HepG2 (cell line): ENCODE measurements around the gene MAN1B1. TPM values are rescaled to one million over a fixed set of nuclear protein-coding genes. Genes with fewer than 3 reads are reported as not detected.

ENCODE experiments used
- BORCS8-MEF2B ChIP-seq: sonication (generic); formaldehyde crosslinking; IDR thresholded peaks from 2 replicates; pipeline ENCODE4 v1.8.0; 2022; ENCODE audit warnings: mild to moderate bottlenecking, missing genetic modification reagents
- CHD4 ChIP-seq: fragments of 200-600 bp; sonication (generic); IDR thresholded peaks from 2 replicates; pipeline ENCODE4 v1.7.0; 2017; ENCODE audit warnings: mild to moderate bottlenecking, low read length, borderline replicate concordance
- CREM ChIP-seq, 2 experiments: sonication (generic) in 1 of 2; formaldehyde crosslinking in 1 of 2; IDR thresholded peaks; 2 replicates each; pipeline versions ENCODE4 v1.4.0 to v1.6.1; 2016 to 2020; ENCODE audit warnings: antibody characterized with exemption in 1 of 2, mild to moderate bottlenecking in 1 of 2, missing genetic modification reagents in 1 of 2
- GLI4 ChIP-seq: sonication (generic); formaldehyde crosslinking; IDR thresholded peaks from 2 replicates; pipeline ENCODE4 v1.5.1; 2020; ENCODE audit warnings: missing genetic modification reagents, mild to moderate bottlenecking, moderate library complexity, borderline replicate concordance
- HCFC1 ChIP-seq: fragments of 150-350 bp; IDR thresholded peaks from 2 replicates; pipeline ENCODE4 v1.6.1; 2014; ENCODE audit warnings: low read depth, low read length
- HOXA3 ChIP-seq: sonication (generic); formaldehyde crosslinking; IDR thresholded peaks from 2 replicates; pipeline ENCODE4 v1.5.0; 2020; ENCODE audit warnings: missing genetic modification reagents
- JARID2 ChIP-seq: sonication (generic); formaldehyde crosslinking; IDR thresholded peaks from 2 replicates; pipeline ENCODE4 v1.8.1; 2023; ENCODE audit warnings: missing genetic modification reagents, inconsistent platforms; ENCODE audit not compliant: insufficient replicate concordance
- MZF1 ChIP-seq: sonication (generic); formaldehyde crosslinking; IDR thresholded peaks from 2 replicates; pipeline ENCODE4 v1.8.1; 2023; ENCODE audit warnings: mild to moderate bottlenecking, missing genetic modification reagents, borderline replicate concordance
- NR2F1 ChIP-seq, 2 experiments: fragments of 450-650 bp in 1 of 2; formaldehyde crosslinking in 1 of 2; IDR thresholded peaks; 2 replicates each; pipeline versions ENCODE4 v1.5.0 to v1.6.1; 2016 to 2020; ENCODE audit warnings: mild to moderate bottlenecking in 1 of 2, missing compliant biosample characterization in 1 of 2, missing genetic modification reagents in 1 of 2, moderate library complexity in 1 of 2
- RARG ChIP-seq: sonication (generic); formaldehyde crosslinking; IDR thresholded peaks from 2 replicates; pipeline ENCODE4 v1.4.0; 2020; ENCODE audit warnings: low read depth, mild to moderate bottlenecking, missing genetic modification reagents
- SP1 ChIP-seq, 2 experiments: fragments of 450-650 bp in 1 of 2; sonication (generic) in 1 of 2; formaldehyde crosslinking in 1 of 2; IDR thresholded peaks; 2 replicates each; pipeline versions ENCODE4 v1.4.0 to v1.6.1; 2016 to 2020; ENCODE audit warnings: missing genetic modification reagents in 1 of 2
- ZFY ChIP-seq: sonication (generic); formaldehyde crosslinking; IDR thresholded peaks from 2 replicates; pipeline ENCODE4 v1.4.0; 2020; ENCODE audit warnings: missing genetic modification reagents
- ZNF773 ChIP-seq: sonication (generic); formaldehyde crosslinking; IDR thresholded peaks from 2 replicates; pipeline ENCODE4 v1.4.0; 2020; ENCODE audit warnings: missing genetic modification reagents, borderline replicate concordance
- ZNF850 ChIP-seq: sonication (generic); formaldehyde crosslinking; conservative IDR thresholded peaks from 2 replicates; pipeline ENCODE4 v1.9.0; 2021; ENCODE audit warnings: mild to moderate bottlenecking, missing genetic modification reagents
- polyA plus RNA-seq, 8 experiments: library from polyadenylated mRNA; depleted of rRNA in 3 of 8; stranded (reverse) in 7 of 8; unstranded in 1 of 8; fragments of >200 nt; fragmentation: Illumina TruSeq in 4 of 8; extraction: Trizol in 4 of 8; gene quantifications; 2 replicates each; pipeline versions ENCODE4 v1.2.1 to v1.2.3, GENCODE V29; 2011 to 2016; ENCODE audit warnings: low read depth in 4 of 8, missing spikeins in 1 of 8, mixed read lengths in 1 of 8; ENCODE audit not compliant: insufficient read depth in 1 of 8
- total RNA-seq, 5 experiments: library from RNA; depleted of rRNA; stranded (reverse); fragments of >200 nt; fragmentation: Illumina TruSeq; extraction: Trizol; gene quantifications; 2 replicates each; pipeline ENCODE4 v1.2.3, GENCODE V29; 2016; ENCODE audit warnings: low read depth in 1 of 5
- TF ChIP-seq, protein P1 (sequence below), 2 experiments: sonication (generic) in 1 of 2; formaldehyde crosslinking in 1 of 2; IDR thresholded peaks; 2 replicates each; pipeline versions ENCODE4 v1.4.0 to v1.6.1; 2016 to 2020; ENCODE audit warnings: borderline replicate concordance in 1 of 2, low read depth in 1 of 2, mild to moderate bottlenecking in 1 of 2, missing genetic modification reagents in 1 of 2
- TF ChIP-seq, protein P2 (sequence below): sonication (generic); formaldehyde crosslinking; conservative IDR thresholded peaks from 2 replicates; pipeline ENCODE4 v1.8.0; 2022; ENCODE audit warnings: missing genetic modification reagents
- TF ChIP-seq, protein P3 (sequence below): sonication (generic); formaldehyde crosslinking; IDR thresholded peaks from 2 replicates; pipeline ENCODE4 v1.4.0; 2020; ENCODE audit warnings: low read depth, mild to moderate bottlenecking, missing genetic modification reagents
- TF ChIP-seq, protein P4 (sequence below): sonication (generic); formaldehyde crosslinking; IDR thresholded peaks from 2 replicates; pipeline ENCODE4 v1.8.0; 2022; ENCODE audit warnings: missing genetic modification reagents, mild to moderate bottlenecking, inconsistent platforms, borderline replicate concordance

MAN1B1 gene
- total and polyA plus RNA-seq, 2 of the 13 experiments (the other 11 are each of a cell fraction or from before 2014, with no cell fraction given): 48.9 to 59.5 TPM

DNA sequence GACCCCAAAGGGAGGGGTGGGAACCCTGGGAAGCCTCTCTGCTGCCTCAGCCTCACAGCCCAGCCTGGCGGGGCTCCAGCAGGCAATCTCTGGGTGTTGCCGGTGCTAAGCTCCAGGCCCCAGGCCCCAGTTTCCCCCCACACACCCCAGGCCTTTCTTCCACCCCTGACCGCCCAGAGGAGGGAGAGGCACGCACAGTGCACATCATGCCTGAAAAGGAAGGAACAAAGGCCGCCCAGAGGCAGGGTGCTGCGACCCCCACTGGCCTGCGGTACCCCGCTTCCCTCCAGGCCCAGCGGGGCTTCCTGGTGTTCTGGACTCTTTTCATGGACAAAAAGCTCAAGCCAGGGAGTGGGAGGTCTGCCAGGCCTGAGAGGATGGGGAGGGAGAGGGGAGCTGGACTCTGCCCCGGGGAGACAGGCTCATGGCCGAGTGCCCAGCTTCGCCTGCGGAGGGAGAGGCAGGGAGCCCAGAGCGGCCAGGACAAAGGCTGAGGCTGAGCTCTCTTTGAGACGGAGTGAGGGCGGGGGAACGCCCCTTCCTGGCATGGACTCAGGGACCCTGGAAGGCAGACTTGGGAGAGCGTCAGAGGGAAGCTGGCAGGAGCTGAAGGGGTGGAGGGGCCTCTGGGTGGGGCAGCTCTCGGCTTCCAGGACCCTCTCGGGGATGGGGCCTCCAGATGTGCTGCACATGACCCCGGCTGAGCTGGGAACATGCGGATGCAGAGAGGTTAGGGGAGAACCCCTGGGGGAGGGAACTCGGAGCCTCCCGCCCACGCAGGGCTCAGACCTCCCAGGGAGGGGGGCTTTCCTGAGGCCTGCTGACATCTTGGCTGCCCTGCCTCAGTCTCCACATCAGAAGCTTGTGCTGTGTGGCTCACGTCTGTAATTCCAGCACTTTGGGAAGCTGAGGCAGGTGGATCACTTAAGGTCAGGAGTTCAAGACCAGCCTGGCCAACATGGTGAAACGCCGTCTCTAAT is 31.1 kb upstream of the MAN1B1 start (continued):
- TF ChIP-seq NR2F1 (CRISPR knock-in tag; IDR thresholded peaks at IDR 0.05): no peak
- no peak for TF ChIP-seq MZF1 (CRISPR knock-in tag)
- TF ChIP-seq HCFC1: 0 out of 2 replicates have a peak, but pooled peaks have one; percentile 11
- peak; percentile 73; the same call in 1 of the 2 replicates for TF ChIP-seq BORCS8-MEF2B (CRISPR knock-in tag)
- no peak for TF ChIP-seq GLI4 (CRISPR knock-in tag)
- TF ChIP-seq, protein P1, sequence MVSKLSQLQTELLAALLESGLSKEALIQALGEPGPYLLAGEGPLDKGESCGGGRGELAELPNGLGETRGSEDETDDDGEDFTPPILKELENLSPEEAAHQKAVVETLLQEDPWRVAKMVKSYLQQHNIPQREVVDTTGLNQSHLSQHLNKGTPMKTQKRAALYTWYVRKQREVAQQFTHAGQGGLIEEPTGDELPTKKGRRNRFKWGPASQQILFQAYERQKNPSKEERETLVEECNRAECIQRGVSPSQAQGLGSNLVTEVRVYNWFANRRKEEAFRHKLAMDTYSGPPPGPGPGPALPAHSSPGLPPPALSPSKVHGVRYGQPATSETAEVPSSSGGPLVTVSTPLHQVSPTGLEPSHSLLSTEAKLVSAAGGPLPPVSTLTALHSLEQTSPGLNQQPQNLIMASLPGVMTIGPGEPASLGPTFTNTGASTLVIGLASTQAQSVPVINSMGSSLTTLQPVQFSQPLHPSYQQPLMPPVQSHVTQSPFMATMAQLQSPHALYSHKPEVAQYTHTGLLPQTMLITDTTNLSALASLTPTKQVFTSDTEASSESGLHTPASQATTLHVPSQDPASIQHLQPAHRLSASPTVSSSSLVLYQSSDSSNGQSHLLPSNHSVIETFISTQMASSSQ (IDR thresholded peaks at IDR 0.05; ENCODE audit: low read depth): no peak
- TF ChIP-seq, protein P1 (CRISPR knock-in tag; IDR thresholded peaks at IDR 0.05; ENCODE audit: borderline replicate concordance): no peak
- no peak; the same call in 1 of the 2 replicates for TF ChIP-seq ZNF773 (CRISPR knock-in tag)
- TF ChIP-seq, protein P2, sequence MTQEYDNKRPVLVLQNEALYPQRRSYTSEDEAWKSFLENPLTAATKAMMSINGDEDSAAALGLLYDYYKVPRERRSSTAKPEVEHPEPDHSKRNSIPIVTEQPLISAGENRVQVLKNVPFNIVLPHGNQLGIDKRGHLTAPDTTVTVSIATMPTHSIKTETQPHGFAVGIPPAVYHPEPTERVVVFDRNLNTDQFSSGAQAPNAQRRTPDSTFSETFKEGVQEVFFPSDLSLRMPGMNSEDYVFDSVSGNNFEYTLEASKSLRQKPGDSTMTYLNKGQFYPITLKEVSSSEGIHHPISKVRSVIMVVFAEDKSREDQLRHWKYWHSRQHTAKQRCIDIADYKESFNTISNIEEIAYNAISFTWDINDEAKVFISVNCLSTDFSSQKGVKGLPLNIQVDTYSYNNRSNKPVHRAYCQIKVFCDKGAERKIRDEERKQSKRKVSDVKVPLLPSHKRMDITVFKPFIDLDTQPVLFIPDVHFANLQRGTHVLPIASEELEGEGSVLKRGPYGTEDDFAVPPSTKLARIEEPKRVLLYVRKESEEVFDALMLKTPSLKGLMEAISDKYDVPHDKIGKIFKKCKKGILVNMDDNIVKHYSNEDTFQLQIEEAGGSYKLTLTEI (CRISPR knock-in tag): no peak
- TF ChIP-seq RARG (CRISPR knock-in tag): no peak
- no peak for TF ChIP-seq CREM (IDR thresholded peaks at IDR 0.05)
- TF ChIP-seq CREM (CRISPR knock-in tag; IDR thresholded peaks at IDR 0.05): no peak
- TF ChIP-seq SP1 (IDR thresholded peaks at IDR 0.05): no peak
- TF ChIP-seq SP1 (CRISPR knock-in tag; IDR thresholded peaks at IDR 0.05): peak; percentile 58
- TF ChIP-seq, protein P3, sequence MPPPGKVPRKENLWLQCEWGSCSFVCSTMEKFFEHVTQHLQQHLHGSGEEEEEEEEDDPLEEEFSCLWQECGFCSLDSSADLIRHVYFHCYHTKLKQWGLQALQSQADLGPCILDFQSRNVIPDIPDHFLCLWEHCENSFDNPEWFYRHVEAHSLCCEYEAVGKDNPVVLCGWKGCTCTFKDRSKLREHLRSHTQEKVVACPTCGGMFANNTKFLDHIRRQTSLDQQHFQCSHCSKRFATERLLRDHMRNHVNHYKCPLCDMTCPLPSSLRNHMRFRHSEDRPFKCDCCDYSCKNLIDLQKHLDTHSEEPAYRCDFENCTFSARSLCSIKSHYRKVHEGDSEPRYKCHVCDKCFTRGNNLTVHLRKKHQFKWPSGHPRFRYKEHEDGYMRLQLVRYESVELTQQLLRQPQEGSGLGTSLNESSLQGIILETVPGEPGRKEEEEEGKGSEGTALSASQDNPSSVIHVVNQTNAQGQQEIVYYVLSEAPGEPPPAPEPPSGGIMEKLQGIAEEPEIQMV (CRISPR knock-in tag): no peak
- TF ChIP-seq ZNF850: no peak
- TF ChIP-seq CHD4: no peak
- TF ChIP-seq HOXA3 (CRISPR knock-in tag): peak; percentile 65
- peak; percentile 63 for TF ChIP-seq ZFY
- TF ChIP-seq, protein P4, sequence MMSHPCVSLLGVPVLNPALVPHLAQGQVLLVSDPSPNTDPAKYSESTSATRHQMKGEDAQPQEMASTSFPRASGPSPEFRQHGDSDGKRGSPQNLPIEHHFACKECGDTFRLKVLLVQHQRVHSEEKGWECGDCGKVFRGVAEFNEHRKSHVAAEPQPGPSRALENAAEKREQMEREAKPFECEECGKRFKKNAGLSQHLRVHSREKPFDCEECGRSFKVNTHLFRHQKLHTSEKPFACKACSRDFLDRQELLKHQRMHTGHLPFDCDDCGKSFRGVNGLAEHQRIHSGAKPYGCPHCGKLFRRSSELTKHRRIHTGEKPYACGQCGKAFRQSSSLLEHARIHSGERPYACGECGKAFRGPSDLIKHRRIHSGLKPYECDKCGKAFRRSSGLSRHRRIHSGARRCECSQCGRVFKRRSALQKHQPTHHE (CRISPR knock-in tag): 0 out of 2 replicates have a peak, but pooled peaks have one; percentile 60
- no peak for TF ChIP-seq JARID2 (CRISPR knock-in tag)
